K562 (cell line): ENCODE measurements around the gene NOL8. TPM values are rescaled to one million over a fixed set of nuclear protein-coding genes. Genes with fewer than 3 reads are reported as not detected.
A peak's percentile ranks its signal among the peaks of the same experiment; 100 is the strongest.

Source experiments
- CHD2 ChIP-seq: IDR thresholded peaks from 2 replicates; pipeline ENCODE4 v1.6.1; 2011; ENCODE audit warnings: low read depth, low read length
- DPF2 ChIP-seq: fragments of 450-650 bp; IDR thresholded peaks from 2 replicates; pipeline ENCODE4 v1.6.1; 2016
- EHMT2 ChIP-seq: fragments of 450-650 bp; IDR thresholded peaks from 2 replicates; pipeline ENCODE4 v1.6.1; 2018; ENCODE audit warnings: antibody characterized with exemption
- EWSR1 ChIP-seq: fragments of 450-650 bp; IDR thresholded peaks from 2 replicates; pipeline ENCODE4 v1.6.1; 2018; ENCODE audit warnings: borderline replicate concordance, mild to moderate bottlenecking, low read depth, moderate library complexity; ENCODE audit not compliant: partially characterized antibody
- GABPB2 ChIP-seq: fragments of 250-450 bp; sonication (Bioruptor Pico); conservative IDR thresholded peaks from 2 replicates; pipeline ENCODE4 v1.5.1; 2021; ENCODE audit warnings: mild to moderate bottlenecking
- NFYB ChIP-seq: IDR thresholded peaks from 2 replicates; pipeline ENCODE4 v1.6.1; 2011; ENCODE audit warnings: mild to moderate bottlenecking, moderate library complexity; ENCODE audit not compliant: insufficient read length; ENCODE audit errors: extremely low read depth
- PHF21A ChIP-seq: fragments of 450-650 bp; IDR thresholded peaks from 2 replicates; pipeline ENCODE4 v1.6.1; 2017; ENCODE audit warnings: low read depth, borderline replicate concordance
- PHF8 ChIP-seq: fragments of 200-600 bp; sonication (generic); IDR thresholded peaks from 2 replicates; pipeline ENCODE4 v1.6.1; 2012; ENCODE audit warnings: mixed run types, mild to moderate bottlenecking, inconsistent platforms, low read length, moderate library complexity, borderline replicate concordance
- POLR2AphosphoS2 ChIP-seq: IDR thresholded peaks from 2 replicates; pipeline ENCODE4 v1.6.1; 2012; ENCODE audit warnings: low read length, improper control_type of control experiment
- POU5F1 ChIP-seq: fragments of 150-350 bp; IDR thresholded peaks from 2 replicates; pipeline ENCODE4 v1.6.1; 2014; ENCODE audit warnings: borderline replicate concordance, low read length, low read depth, mild to moderate bottlenecking; ENCODE audit not compliant: partially characterized antibody
- SMAD2 ChIP-seq: fragments of 150-350 bp; IDR thresholded peaks from 2 replicates; pipeline ENCODE4 v1.6.1; 2014; ENCODE audit warnings: low read depth, mild to moderate bottlenecking, low read length
- ZNF764 ChIP-seq: fragments of 250-450 bp; sonication (Bioruptor Pico); IDR thresholded peaks from 2 replicates; pipeline ENCODE4 v1.4.0; 2020; ENCODE audit warnings: low read depth, mild to moderate bottlenecking, moderate library complexity
- polyA plus RNA-seq, 8 experiments: library from polyadenylated mRNA; depleted of rRNA in 4 of 8; stranded (reverse) in 5 of 8; unstranded in 3 of 8; fragments of >200 nt; fragmentation: Nextera tagmentation in 2 of 8; fragmentation: Illumina TruSeq in 1 of 8; extraction: Ambion mirVana in 2 of 8; extraction: Trizol in 1 of 8; gene quantifications; 2 replicates each; pipeline versions ENCODE4 v1.2.1 to v1.2.3, GENCODE V29; 2011 to 2014; ENCODE audit warnings: inconsistent platforms in 1 of 8, missing spikeins in 1 of 8
- total RNA-seq, 7 experiments: library from RNA; depleted of rRNA in 6 of 7; stranded (reverse); fragments of >200 nt in 6 of 7; fragmentation: Illumina TruSeq in 2 of 7; extraction: Trizol in 2 of 7; gene quantifications; 2 replicates each; pipeline versions ENCODE4 v1.2.1 to v1.2.3, GENCODE V29; 2011 to 2021; ENCODE audit warnings: low replicate concordance in 1 of 7
- TF ChIP-seq, protein P1 (sequence below): fragments of 250-450 bp; sonication (Bioruptor Pico); IDR thresholded peaks from 2 replicates; pipeline ENCODE4 v1.5.0; 2020; ENCODE audit warnings: mild to moderate bottlenecking, borderline replicate concordance
- TF ChIP-seq, protein P2 (sequence below): fragments of 450-650 bp; IDR thresholded peaks from 2 replicates; pipeline ENCODE4 v1.6.1; 2016; ENCODE audit warnings: antibody characterized with exemption
- TF ChIP-seq, protein P3 (sequence below): sonication (generic); formaldehyde crosslinking; IDR thresholded peaks from 2 replicates; pipeline ENCODE4 v1.8.1; 2022; ENCODE audit warnings: missing genetic modification reagents
- TF ChIP-seq, protein P4 (sequence below), 2 experiments: IDR thresholded peaks; 2 replicates each; pipeline ENCODE4 v1.6.1; 2011; ENCODE audit warnings: borderline replicate concordance in 1 of 2, control low read depth in 1 of 2, low read depth in 1 of 2, low read length in 1 of 2, mild to moderate bottlenecking in 1 of 2, mixed read lengths in 1 of 2, moderate library complexity in 1 of 2; ENCODE audit not compliant: insufficient read depth in 1 of 2, insufficient read length in 1 of 2, poor library complexity in 1 of 2, severe bottlenecking in 1 of 2; ENCODE audit errors: extremely low read depth in 1 of 2
- TF ChIP-seq, protein P5 (sequence below): IDR thresholded peaks from 2 replicates; pipeline ENCODE4 v1.6.1; 2011; ENCODE audit warnings: borderline replicate concordance, low read depth, mild to moderate bottlenecking, moderate library complexity, low read length; ENCODE audit not compliant: insufficient read depth, poor library complexity, severe bottlenecking

The NOL8 gene
- total and polyA plus RNA-seq, 9 of the 15 experiments (the other 6 are each of a cell fraction or from before 2014, with no cell fraction given) = 51.3 to 91.5 (median 58.7) TPM

DNA sequence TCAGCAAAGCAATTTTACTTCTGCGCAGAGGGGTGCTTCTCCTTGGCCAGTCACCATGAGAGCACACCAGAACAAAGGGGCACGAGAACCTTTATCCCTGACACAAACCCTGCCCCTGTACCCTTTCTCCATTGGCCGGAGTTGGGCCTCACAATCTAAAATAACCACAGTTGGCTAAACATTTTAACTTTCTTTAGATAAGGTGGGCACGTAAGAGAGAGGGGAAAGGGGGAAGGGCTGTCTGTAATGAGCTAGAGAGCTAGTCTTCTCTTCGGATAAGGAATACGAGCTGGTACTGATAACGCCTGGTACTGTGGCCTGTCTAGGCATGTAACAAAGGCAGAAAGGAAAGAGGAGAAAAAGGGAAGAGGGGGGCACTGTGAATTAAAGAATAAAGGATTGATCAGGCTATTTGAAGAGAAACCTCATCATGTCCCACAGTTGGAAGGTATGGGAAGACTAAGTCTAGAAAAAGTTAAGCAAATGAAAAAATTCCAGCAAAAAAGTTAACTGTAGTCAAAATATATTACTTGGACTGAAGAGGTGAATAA lies 29.8 kb downstream of the NOL8 start (continued):
- no peak for TF ChIP-seq NFYB
- no peak for TF ChIP-seq GABPB2 (CRISPR knock-in tag)
- no peak for TF ChIP-seq SMAD2
- TF ChIP-seq, protein P1, sequence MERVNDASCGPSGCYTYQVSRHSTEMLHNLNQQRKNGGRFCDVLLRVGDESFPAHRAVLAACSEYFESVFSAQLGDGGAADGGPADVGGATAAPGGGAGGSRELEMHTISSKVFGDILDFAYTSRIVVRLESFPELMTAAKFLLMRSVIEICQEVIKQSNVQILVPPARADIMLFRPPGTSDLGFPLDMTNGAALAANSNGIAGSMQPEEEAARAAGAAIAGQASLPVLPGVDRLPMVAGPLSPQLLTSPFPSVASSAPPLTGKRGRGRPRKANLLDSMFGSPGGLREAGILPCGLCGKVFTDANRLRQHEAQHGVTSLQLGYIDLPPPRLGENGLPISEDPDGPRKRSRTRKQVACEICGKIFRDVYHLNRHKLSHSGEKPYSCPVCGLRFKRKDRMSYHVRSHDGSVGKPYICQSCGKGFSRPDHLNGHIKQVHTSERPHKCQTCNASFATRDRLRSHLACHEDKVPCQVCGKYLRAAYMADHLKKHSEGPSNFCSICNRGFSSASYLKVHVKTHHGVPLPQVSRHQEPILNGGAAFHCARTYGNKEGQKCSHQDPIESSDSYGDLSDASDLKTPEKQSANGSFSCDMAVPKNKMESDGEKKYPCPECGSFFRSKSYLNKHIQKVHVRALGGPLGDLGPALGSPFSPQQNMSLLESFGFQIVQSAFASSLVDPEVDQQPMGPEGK (CRISPR knock-in tag) = no peak
- peak; percentile 86 for TF ChIP-seq DPF2
- TF ChIP-seq PHF21A = no peak
- no peak for TF ChIP-seq POU5F1
- TF ChIP-seq EHMT2 = peak; percentile 20; the same call in 1 of the 2 replicates
- TF ChIP-seq, protein P2, sequence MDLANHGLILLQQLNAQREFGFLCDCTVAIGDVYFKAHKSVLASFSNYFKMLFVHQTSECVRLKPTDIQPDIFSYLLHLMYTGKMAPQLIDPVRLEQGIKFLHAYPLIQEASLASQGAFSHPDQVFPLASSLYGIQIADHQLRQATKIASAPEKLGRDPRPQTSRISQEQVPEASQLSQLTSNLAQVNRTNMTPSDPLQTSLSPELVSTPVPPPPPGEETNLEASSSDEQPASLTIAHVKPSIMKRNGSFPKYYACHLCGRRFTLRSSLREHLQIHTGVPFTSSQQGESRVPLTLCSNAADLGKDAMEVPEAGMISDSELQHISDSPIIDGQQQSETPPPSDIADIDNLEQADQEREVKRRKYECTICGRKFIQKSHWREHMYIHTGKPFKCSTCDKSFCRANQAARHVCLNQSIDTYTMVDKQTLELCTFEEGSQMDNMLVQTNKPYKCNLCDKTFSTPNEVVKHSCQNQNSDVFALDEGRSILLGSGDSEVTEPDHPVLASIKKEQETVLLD = peak; percentile 77
- TF ChIP-seq PHF8 = no peak
- no peak for TF ChIP-seq ZNF764 (CRISPR knock-in tag)
- TF ChIP-seq, protein P3, sequence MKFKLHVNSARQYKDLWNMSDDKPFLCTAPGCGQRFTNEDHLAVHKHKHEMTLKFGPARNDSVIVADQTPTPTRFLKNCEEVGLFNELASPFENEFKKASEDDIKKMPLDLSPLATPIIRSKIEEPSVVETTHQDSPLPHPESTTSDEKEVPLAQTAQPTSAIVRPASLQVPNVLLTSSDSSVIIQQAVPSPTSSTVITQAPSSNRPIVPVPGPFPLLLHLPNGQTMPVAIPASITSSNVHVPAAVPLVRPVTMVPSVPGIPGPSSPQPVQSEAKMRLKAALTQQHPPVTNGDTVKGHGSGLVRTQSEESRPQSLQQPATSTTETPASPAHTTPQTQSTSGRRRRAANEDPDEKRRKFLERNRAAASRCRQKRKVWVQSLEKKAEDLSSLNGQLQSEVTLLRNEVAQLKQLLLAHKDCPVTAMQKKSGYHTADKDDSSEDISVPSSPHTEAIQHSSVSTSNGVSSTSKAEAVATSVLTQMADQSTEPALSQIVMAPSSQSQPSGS (CRISPR knock-in tag) = no peak
- TF ChIP-seq, protein P4, sequence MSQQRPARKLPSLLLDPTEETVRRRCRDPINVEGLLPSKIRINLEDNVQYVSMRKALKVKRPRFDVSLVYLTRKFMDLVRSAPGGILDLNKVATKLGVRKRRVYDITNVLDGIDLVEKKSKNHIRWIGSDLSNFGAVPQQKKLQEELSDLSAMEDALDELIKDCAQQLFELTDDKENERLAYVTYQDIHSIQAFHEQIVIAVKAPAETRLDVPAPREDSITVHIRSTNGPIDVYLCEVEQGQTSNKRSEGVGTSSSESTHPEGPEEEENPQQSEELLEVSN (IDR thresholded peaks at IDR 0.05; ENCODE audit: borderline replicate concordance in 1 of 2, extremely low read depth in 1 of 2, insufficient read depth in 1 of 2, insufficient read length in 1 of 2, low read depth in 1 of 2, low read length in 1 of 2, poor library complexity in 1 of 2, severe bottlenecking in 1 of 2) = no peak
- TF ChIP-seq, protein P5, sequence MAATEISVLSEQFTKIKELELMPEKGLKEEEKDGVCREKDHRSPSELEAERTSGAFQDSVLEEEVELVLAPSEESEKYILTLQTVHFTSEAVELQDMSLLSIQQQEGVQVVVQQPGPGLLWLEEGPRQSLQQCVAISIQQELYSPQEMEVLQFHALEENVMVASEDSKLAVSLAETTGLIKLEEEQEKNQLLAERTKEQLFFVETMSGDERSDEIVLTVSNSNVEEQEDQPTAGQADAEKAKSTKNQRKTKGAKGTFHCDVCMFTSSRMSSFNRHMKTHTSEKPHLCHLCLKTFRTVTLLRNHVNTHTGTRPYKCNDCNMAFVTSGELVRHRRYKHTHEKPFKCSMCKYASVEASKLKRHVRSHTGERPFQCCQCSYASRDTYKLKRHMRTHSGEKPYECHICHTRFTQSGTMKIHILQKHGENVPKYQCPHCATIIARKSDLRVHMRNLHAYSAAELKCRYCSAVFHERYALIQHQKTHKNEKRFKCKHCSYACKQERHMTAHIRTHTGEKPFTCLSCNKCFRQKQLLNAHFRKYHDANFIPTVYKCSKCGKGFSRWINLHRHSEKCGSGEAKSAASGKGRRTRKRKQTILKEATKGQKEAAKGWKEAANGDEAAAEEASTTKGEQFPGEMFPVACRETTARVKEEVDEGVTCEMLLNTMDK = no peak
- TF ChIP-seq EWSR1 = no peak
- TF ChIP-seq CHD2 = no peak
- no peak for TF ChIP-seq POLR2AphosphoS2
